SH-SY5Y (cell line): Measurements from ENCODE around the gene MTA1.

Experiments used
- GATA2 ChIP-seq: IDR thresholded peaks from 2 replicates; pipeline ENCODE4 v1.6.1; 2011; ENCODE audit warnings: mild to moderate bottlenecking, low read depth, low read length
- GATA3 ChIP-seq: IDR thresholded peaks from 2 replicates; pipeline ENCODE4 v1.6.1; 2011; ENCODE audit warnings: low read depth, mild to moderate bottlenecking, low read length, moderate library complexity

The MTA1 gene

DNA sequence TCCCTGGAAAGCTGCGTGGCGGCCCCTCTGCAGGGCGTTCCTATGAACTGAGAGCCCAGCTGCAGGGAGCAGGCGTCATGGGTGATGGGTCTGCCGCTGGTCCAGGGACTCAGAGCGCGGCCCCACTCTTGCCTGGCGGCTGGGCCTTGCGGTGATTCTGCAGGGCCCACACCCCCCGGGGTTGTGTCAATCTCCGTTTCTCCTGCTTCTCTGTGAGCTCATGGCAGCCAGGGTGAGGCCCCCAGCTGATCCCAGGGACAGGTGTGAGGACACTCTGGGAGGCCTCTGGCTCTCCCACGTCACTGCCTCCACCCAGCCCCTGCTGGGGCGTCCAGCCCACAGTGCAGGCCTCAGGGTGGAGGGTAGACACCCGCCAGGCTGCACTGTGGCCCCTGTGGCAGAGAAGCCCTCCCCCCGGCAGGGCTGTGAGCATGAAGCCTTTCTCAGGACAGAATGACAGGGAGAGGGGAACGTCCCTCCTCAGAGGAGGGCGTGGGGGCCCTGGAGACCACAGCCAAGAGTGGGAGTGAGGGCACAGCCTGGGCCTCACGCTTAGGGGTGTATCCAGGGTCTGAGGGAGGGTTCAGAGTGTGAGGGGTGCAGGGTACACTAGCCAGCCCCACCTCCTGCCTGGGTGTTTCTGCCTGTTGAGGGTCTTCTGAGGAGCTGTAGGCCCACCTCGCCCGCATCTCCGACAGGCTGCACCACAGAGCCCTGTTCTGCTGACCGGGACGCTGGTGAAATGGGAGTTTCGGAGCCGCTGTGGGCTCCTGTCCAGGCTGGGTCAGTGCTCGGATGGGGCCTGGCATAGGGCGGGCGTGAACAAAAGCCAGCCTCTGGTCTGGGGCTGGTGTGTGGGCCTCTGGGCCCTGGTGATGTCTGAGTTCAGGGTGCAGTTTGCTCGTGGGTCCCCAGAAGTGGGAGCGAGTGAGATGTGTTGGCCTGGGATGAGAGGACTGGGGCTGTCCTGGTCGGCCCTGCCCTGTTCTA, 28.3 kb downstream of the MTA1 start:
- TF ChIP-seq GATA2 (no peak), GATA3 (no peak)

DNA sequence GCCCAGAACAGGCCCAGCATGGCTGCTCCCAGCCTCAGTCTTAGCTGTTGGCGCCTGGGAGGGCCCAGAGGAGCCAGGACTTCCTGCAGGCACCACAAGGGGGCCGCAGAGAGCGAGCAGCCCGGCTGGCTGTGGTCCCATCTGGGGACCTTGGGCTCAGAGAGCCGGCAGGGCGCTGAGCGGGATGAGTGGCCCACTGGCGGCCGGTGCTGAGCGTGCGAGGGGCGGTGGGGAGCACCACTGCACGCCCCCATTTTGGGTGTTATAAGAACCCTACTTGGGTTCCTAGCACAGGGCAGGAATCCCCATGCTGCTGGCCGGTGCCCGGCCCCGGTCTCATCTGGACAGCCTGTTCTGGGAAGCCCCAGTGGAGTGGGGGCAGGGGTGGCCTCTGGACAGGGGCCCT, 29.1 kb downstream of the MTA1 start:
- TF ChIP-seq GATA2 (no peak), GATA3 (no peak)

- TF ChIP-seq GATA3 (no peak), GATA2 (no peak)
Observed at GRCh38 chr14:105449276-105450122, 29.9 kb downstream of the MTA1 start.

DNA sequence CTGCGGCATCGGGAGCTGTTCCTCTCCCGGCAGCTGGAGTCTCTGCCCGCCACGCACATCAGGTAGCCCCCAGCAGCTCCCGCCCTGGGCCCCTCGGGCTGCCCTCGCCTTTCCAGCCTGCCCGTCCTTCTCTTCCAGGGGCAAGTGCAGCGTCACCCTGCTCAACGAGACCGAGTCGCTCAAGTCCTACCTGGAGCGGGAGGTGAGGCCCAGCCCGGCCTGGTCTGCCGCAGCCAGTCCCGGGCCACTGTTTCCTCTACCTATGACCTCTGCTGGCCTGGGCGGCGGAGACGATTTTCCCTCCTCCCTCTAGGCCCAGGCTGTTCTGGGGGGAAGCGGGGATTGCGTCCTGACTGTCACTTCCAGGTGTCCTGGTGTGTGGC, 30.5 kb downstream of the MTA1 start:
- no peak for TF ChIP-seq GATA3
- TF ChIP-seq GATA2: no peak

- TF ChIP-seq GATA2 (no peak), GATA3 (no peak)
Observed at GRCh38 chr14:105450864-105451720, 31.5 kb downstream of the MTA1 start.

- TF ChIP-seq GATA3: no peak
- TF ChIP-seq GATA2: no peak
Observed at GRCh38 chr14:105452963-105453362, 33.3 kb downstream of the MTA1 start.

DNA sequence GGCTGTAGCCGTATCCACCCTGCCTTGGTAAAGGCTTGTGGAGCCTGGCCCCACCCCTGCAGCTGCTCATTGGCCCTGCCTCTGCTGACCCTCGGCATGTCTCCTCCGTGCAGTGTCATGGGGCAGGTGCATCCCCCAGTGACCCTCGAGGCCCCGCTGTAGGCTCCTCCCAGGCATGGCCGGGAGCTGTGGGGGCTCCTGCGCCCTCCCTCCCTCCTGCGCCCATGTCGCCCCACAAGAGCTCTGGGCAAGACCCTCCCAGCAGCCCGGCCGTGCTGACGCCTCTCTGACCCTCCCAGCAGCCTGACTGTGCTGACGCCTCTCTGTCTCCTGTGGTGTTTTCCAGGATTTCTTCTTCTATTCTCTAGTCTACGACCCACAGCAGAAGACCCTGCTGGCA, 34.2 kb downstream of the MTA1 start:
- no peak for TF ChIP-seq GATA3
- no peak for TF ChIP-seq GATA2

GRCh38 chr14:105455086-105455640, 35.5 kb downstream of the MTA1 start:
- TF ChIP-seq GATA2 (no peak), GATA3 (no peak)

- TF ChIP-seq GATA3 (no peak), GATA2 (no peak)
Observed at GRCh38 chr14:105455766-105456660, 36.4 kb downstream of the MTA1 start.

DNA sequence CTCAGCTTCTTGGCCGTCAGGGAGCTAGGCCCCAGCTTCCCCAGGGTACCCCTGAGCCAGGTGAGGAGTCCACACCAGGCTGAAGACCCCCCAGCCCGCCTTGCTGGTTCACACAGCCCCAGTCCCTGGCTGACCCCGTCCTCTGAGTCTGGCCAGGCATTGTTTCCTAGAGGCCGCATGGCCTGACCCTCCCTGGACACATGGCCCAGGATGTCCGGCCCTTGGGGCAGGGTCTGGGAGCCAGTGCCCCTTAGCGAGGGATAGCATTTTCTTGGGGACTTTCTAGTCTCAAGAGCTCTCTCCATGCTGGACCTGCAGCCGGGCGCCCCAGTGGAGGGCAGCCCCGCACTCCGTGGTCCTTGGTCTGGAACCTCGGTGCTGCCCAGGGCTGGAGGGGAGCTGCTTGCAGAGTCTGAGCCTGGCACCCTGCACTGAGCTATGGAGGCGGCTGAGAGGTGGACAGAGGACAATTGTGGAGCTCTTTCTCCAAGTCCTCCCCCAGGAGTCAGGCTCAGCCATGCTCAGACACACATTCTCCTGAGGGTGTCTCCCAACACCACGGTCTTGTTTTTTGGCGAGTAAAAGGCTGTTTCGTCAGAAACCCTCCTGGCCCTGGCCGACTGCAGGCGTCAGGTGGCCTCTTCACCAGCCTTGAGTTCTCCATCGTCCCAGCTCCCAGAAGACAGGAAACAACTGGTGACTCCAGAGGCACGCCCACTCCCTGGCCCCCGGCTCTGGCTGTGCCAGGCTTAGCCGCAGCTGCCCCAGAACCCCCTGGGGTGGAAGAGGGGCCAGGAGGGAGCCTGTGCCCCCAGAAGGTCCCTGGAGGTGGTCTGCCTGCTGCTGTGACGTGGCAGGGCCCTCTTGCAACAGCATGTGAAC, 37.4 kb downstream of the MTA1 start:
- TF ChIP-seq GATA3 (no peak), GATA2 (no peak)

DNA sequence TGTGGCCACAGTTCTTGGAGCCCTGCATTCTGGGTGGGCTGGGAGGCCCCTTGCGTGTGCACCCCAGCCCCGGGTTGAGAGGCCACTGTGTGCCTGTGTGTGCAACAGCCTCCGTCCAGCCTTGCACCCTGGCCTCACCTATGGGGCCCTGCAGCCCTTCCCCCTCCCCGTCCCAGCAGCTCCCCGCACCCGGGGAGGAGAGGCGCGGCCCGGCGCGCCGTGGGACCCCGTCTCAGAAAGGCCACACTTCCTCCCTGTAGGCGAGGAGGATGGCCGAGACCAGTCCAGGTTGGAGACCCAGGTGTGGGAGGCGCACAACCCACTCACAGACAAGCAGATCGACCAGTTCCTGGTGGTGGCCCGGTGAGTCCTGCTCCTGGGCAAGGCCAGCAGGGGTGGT, 38.4 kb downstream of the MTA1 start:
- TF ChIP-seq GATA3 (no peak), GATA2 (no peak)

DNA sequence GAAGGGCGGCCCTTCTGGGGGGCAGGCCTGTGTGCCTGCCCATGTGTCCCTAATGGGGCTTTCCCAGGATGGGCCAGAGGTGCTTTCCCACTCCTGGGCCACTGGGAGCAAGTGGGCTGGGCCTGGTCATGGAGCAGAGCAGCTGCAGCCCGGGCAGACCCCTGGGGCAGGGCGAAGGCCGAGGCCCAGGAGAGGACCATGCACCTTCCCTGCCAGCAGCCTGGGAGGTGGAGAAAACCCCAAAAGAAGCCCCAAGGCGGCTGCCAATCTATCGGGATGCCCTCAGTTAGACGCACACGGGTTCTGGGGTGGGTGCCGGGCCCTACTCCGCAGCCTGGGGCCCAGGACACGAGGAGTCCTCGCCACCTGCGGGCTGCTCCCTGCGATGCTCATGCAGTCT, 38.9 kb downstream of the MTA1 start:
- TF ChIP-seq GATA3: no peak
- TF ChIP-seq GATA2: no peak
